ENCODE data around the gene CAPN1.

CAPN1 gene

GRCh38 chr11:65135633-65136145 lies 46.0 kb upstream of the CAPN1 start:
- TF ChIP-seq CTCF (IDR thresholded peaks at IDR 0.05): no peak

GRCh38 chr11:65136515-65137096 lies 45.1 kb upstream of the CAPN1 start:
- TF ChIP-seq CTCF (IDR thresholded peaks at IDR 0.05): no peak

- no peak for TF ChIP-seq CTCF (IDR thresholded peaks at IDR 0.05)
Measured at GRCh38 chr11:65141896-65142494, 39.7 kb upstream of the CAPN1 start.

GRCh38 chr11:65147352-65148075 lies 34.2 kb upstream of the CAPN1 start:
- no peak for TF ChIP-seq CTCF (IDR thresholded peaks at IDR 0.05)

- no peak for TF ChIP-seq CTCF (IDR thresholded peaks at IDR 0.05)
Measured at GRCh38 chr11:65148657-65149056, 33.1 kb upstream of the CAPN1 start.

- TF ChIP-seq CTCF (IDR thresholded peaks at IDR 0.05): no peak
Measured at GRCh38 chr11:65150509-65151299, 31.0 kb upstream of the CAPN1 start.

- TF ChIP-seq CTCF (IDR thresholded peaks at IDR 0.05): no peak
Measured at GRCh38 chr11:65151331-65151899, 30.3 kb upstream of the CAPN1 start.
